Measurements from ENCODE around the gene TSPAN17.

TSPAN17 gene

DNA sequence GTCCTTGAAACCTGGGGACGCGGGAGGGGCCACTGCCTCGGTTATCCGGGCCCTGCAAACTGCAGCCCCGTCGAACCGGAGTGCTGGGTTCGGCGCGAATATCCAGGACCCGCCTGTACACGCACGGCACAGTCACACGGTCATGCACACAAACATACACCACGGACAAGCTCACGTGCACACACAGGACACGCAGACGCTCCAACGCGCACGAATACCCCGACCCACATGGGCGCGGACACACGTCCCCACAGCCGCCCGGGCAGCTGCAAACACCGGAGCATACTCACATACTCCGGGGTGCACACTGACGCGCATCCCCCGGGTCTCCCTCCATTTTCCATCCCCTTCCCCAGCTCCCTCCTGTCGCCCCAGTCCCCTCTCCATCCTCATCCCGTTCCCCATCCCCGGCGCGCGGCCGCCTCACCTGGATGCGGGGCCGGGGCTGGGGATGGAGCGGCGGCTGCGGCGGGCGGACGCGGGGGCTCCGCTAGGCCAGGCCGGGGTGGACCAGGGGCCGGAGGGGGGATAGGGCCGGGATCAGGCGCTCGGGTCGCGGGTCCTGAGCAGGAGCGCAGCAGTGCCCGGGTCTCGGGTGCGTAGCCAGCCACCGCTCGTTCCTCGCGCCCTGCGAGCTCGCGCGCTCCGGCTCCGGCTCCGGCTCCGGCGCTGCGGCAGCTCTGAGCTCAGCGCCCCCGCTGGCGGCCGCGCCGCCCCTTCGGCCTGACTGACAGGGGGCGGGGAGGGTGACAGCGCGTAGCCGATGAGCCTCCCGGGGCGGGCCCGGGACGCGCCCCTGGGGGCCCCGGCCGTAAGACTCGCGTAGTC is 17.2 kb upstream of the TSPAN17 start, which contains the start of the genes EIF4E1B and SNCB:
TSS of gene EIF4E1B (plus strand) at position 823 of the 828 bp plus-strand sequence. CDS start 12,113 bp downstream, outside the sequence.
TSS of gene SNCB (minus strand) at position 682 of the 828 bp plus-strand sequence. CDS start 880 bp downstream, outside the sequence.
- DNase-seq, result peak; percentile 80
- no peaks in the 10 kb centered on the region for H3K36me3 ChIP-seq
- H3K4me1 ChIP-seq, result no peaks in the 10 kb centered on the region
- TF ChIP-seq, protein P1, sequence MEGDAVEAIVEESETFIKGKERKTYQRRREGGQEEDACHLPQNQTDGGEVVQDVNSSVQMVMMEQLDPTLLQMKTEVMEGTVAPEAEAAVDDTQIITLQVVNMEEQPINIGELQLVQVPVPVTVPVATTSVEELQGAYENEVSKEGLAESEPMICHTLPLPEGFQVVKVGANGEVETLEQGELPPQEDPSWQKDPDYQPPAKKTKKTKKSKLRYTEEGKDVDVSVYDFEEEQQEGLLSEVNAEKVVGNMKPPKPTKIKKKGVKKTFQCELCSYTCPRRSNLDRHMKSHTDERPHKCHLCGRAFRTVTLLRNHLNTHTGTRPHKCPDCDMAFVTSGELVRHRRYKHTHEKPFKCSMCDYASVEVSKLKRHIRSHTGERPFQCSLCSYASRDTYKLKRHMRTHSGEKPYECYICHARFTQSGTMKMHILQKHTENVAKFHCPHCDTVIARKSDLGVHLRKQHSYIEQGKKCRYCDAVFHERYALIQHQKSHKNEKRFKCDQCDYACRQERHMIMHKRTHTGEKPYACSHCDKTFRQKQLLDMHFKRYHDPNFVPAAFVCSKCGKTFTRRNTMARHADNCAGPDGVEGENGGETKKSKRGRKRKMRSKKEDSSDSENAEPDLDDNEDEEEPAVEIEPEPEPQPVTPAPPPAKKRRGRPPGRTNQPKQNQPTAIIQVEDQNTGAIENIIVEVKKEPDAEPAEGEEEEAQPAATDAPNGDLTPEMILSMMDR (IDR thresholded peaks at IDR 0.05; ENCODE audit: low read depth, low read length), result 0 out of 2 replicates have a peak, but pooled peaks have one; percentile 5
- peak within 1 kb of the TSS; percentile 57 for H3K4me3 ChIP-seq (ENCODE audit: low read depth, low read length)
- no peaks in the 10 kb centered on the region for H3K9me3 ChIP-seq
- H3K27me3 ChIP-seq, result peaks cover 8% of the 10 kb centered on the region

DNA sequence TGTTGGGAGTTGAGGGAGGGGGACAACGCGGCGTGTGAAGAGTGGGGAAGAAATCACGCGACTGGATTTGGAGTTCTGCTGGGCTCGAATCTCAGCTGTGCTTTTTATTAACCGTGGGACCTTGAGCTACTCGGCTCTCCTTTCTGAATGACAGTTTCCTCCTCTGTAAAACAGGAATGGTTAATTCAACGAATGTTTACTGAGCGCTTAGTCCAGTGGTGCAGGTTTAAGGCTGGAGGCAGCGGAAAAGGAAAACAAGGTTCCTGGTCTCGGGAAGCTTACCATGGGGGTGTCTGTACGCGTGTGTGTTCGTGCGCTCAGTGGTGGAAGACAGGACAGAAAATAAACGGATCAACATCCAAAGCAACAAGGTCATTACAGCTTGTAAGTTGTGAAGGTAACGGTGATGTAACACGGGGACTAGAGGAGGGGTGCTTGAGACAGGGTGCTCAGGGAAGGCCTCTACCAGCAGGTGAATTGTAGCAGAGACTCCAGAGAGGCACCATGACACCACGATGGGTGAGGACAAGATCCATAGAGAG is 16.5 kb upstream of the TSPAN17 start:
- TF ChIP-seq, protein P1 (IDR thresholded peaks at IDR 0.05; ENCODE audit: low read depth, low read length), result no peak
- Histone ChIP-seq H3K9me3 (no peaks in the 10 kb centered on the region), H3K36me3 (no peaks in the 10 kb centered on the region), H3K4me3 (ENCODE audit: low read depth, low read length) (peak overlapping the region; percentile 57), H3K4me1 (no peaks in the 10 kb centered on the region), H3K27me3 (peaks cover 8% of the 10 kb centered on the region)
- DNase-seq, result no peak

DNA sequence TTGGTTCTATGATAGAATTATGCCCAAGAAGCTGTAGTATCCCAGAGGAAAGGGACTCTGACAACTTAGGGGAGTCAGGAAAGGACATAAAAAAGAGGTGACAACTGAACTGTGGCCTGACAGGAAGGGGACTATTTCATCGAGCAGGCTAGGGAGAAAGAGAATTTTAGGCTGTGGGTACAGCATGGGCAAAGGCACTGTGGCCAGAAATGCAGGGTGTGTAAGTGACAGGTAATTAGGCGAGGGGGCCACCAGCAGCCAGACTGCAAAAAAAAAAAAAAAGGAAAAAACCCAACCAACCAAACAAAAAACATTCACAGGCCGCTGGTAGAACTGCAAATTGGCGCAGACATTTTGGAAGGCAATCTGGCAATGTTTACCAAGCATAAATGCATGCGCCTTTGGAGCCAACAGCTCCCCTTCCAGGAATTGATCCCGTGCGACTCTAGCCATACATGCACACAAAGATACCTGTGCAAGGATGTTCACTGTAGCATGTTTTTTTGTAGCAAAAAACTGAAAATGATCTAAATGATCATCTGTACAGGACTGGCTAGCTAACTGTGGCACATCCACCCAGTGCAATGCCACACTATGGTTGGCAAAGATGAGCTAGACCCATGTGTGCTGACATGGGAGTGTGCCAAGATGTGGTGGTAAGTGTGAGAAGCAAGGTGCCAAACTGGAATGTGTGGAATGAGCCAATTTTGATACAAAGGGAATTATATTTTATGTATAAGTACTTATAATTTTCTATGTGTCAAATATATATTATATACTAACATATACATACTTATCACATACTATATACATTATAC is 15.7 kb upstream of the TSPAN17 start:
- Histone ChIP-seq H3K4me3 (ENCODE audit: low read depth, low read length) (no peak overlapping the region), H3K36me3 (no peaks in the 10 kb centered on the region), H3K4me1 (no peaks in the 10 kb centered on the region), H3K9me3 (no peaks in the 10 kb centered on the region), H3K27me3 (peaks cover 8% of the 10 kb centered on the region)
- DNase-seq, result no peak
- TF ChIP-seq, protein P1 (IDR thresholded peaks at IDR 0.05; ENCODE audit: low read depth, low read length), result no peak

DNA sequence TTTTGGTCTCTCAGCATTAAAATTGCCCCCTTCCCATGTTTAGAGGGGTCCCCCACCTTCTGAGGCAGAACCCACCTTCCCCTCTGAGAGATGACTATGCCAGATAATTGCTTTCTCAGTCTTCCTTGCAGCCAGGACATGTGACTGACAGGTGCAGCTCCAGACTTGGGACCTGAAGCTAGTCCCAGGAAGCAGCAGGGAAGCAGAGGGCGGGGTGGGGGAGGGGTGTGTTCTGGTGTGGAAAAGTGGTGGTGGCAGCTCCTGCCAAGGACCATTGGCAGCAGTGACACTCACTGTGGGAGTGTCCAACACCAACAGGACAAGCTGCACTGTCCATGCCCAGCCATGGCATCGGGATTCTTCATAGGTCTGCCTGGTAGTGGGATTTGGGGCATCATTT is 14.5 kb upstream of the TSPAN17 start:
- TF ChIP-seq, protein P1 (IDR thresholded peaks at IDR 0.05; ENCODE audit: low read depth, low read length), result no peak
- H3K4me3 ChIP-seq (ENCODE audit: low read depth, low read length), result no peak overlapping the region
- H3K4me1 ChIP-seq, result no peaks in the 10 kb centered on the region
- H3K36me3 ChIP-seq, result no peaks in the 10 kb centered on the region
- DNase-seq, result no peak
- peaks cover 8% of the 10 kb centered on the region for H3K27me3 ChIP-seq
- no peaks in the 10 kb centered on the region for H3K9me3 ChIP-seq

DNA sequence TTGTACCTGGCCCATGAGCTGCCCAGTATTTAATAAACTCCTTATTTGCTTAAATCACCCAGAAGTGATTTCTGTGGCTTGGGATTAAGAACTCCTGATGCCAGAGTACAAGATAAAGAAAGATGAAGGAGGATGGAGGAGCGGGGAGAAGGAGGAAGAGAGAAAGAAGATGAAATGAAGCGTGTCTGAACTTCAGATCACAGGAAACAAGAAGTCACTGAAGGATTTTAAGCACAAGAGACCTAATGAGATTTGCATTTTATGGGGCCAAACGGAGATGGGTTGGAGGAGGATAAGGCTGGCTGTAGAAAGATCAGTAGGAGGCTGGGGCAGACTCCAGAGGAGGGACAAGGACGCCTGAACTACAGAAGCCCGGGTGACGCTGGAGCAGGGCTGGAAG is 13.7 kb upstream of the TSPAN17 start:
- DNase-seq, result no peak
- Histone ChIP-seq H3K4me1 (no peaks in the 10 kb centered on the region), H3K36me3 (no peaks in the 10 kb centered on the region), H3K4me3 (ENCODE audit: low read depth, low read length) (no peak overlapping the region), H3K27me3 (peaks cover 8% of the 10 kb centered on the region), H3K9me3 (no peaks in the 10 kb centered on the region)
- TF ChIP-seq, protein P1 (IDR thresholded peaks at IDR 0.05; ENCODE audit: low read depth, low read length), result no peak

All from BE2C (cell line).